Smooth muscle cell (in vitro differentiated cells): Measurements from ENCODE around the gene GNB1L. TPM values are rescaled to one million over a fixed set of nuclear protein-coding genes. Genes with fewer than 3 reads are reported as not detected.

Experiments
- DNase-seq: peaks from one replicate; lab custom pipeline; 2025; ENCODE audit not compliant: unreplicated experiment; lab: John Stamatoyannopoulos, UW
- H2AFZ ChIP-seq: fragments of 200-600 bp; sonication (generic); 2 replicates; pipeline ENCODE4 v1.6.0; 2016; ENCODE audit warnings: antibody characterized with exemption, low read depth, mild to moderate bottlenecking
- H3F3A ChIP-seq: fragments of 200-600 bp; sonication (generic); 2 replicates; pipeline ENCODE4 v1.6.0; 2017; ENCODE audit warnings: antibody characterized with exemption, low read depth
- H3K27ac ChIP-seq: fragments of 200-600 bp; sonication (generic); 2 replicates; pipeline ENCODE4 v1.5.1; 2016; ENCODE audit warnings: low read depth, mild to moderate bottlenecking
- H3K27me3 ChIP-seq: fragments of 200-600 bp; sonication (generic); 2 replicates; pipeline ENCODE4 v1.6.1; 2016; ENCODE audit warnings: low read depth, mild to moderate bottlenecking
- H3K36me3 ChIP-seq: fragments of 200-600 bp; sonication (generic); 2 replicates; pipeline ENCODE4 v1.5.1; 2016; ENCODE audit warnings: low read depth
- H3K4me1 ChIP-seq: fragments of 200-600 bp; sonication (generic); 2 replicates; pipeline ENCODE4 v1.5.1; 2016; ENCODE audit warnings: low read depth
- H3K4me2 ChIP-seq: fragments of 200-600 bp; sonication (generic); 2 replicates; pipeline ENCODE4 v1.6.0; 2016; ENCODE audit warnings: mild to moderate bottlenecking
- H3K4me3 ChIP-seq: fragments of 200-600 bp; sonication (generic); 2 replicates; pipeline ENCODE4 v1.5.1; 2016; ENCODE audit warnings: mild to moderate bottlenecking
- H3K79me2 ChIP-seq: fragments of 200-600 bp; sonication (generic); 2 replicates; pipeline ENCODE4 v1.6.0; 2016; ENCODE audit warnings: low read depth, mild to moderate bottlenecking
- H3K9ac ChIP-seq: fragments of 200-600 bp; sonication (generic); 2 replicates; pipeline ENCODE4 v1.6.0; 2016; ENCODE audit warnings: low read depth
- H3K9me3 ChIP-seq: fragments of 200-600 bp; sonication (generic); replicated peaks from 2 replicates; pipeline ENCODE4 v1.5.1; 2016; ENCODE audit warnings: low read depth
- H4K20me1 ChIP-seq: fragments of 200-600 bp; sonication (generic); 2 replicates; pipeline ENCODE4 v1.6.0; 2016; ENCODE audit warnings: low read depth
- WGBS: methylation state at CpG from one replicate; pipeline ENCODE4 v1.1.7; 2016; ENCODE audit warnings: low lambda C conversion rate; 5-methylcytosine and 5-hydroxymethylcytosine counted together
- polyA plus RNA-seq: library from polyadenylated mRNA; unstranded; fragments of >200 nt; fragmentation: Nextera tagmentation; extraction: Ambion mirVana; gene quantifications from 2 replicates; pipeline ENCODE4 v1.2.1, GENCODE V29; 2016
- total RNA-seq: library from RNA; depleted of rRNA; stranded (reverse); fragments of >200 nt; gene quantifications from 2 replicates; pipeline ENCODE4 v1.2.3, GENCODE V29; 2014
- TF ChIP-seq, protein P1 (sequence below): fragments of 200-600 bp; sonication (generic); IDR thresholded peaks from 2 replicates; pipeline ENCODE4 v1.5.1; 2017; ENCODE audit warnings: borderline replicate concordance, mild to moderate bottlenecking, antibody characterized with exemption; ENCODE audit not compliant: insufficient read depth, poor library complexity, severe bottlenecking

Gene GNB1L
- total and polyA plus RNA-seq, 2 experiments from 2014 or later = 4.1 to 7.4 TPM

DNA sequence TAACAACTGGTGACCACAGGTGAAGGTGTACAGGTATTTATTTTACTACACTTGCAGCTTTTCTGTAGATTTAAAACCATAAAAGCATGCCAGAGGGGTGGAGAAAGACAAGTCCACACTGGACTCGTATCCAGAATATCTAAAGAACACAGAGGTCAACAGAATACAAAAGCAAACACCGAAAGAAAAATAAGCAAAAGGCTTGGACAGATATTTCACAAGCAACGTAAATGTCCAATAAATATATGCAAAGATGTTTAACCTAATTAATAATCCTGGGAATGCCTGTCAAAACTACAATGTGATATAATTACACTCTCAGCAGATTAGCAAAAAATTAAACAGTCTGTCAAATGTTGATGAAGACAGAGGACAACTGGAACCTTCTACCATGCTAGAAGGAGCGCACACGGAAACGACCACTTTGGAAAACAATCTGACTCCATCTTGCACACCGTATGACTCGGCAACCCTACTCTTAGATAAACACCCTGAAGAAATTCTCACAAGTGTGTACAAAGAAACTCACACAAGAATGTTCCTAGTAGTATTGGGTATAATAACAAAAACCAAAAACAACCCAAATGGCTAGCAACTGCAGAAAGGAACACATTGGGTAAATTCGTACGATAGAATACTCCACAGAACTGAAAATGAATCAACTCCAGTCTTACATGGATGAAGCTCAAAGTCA, 27.2 kb downstream of the GNB1L start:
- Histone ChIP-seq H3K4me3 (no peak overlapping the region), H4K20me1 (peaks cover 21% of the 10 kb centered on the region), H3K9ac (no peak overlapping the region), H3K36me3 (no peaks in the 10 kb centered on the region), H3K9me3 (no peaks in the 10 kb centered on the region), H3K4me1 (no peaks in the 10 kb centered on the region), H3F3A (no peaks in the 10 kb centered on the region), H3K27ac (no peak overlapping the region), H3K27me3 (no peaks in the 10 kb centered on the region), H2AFZ (no peak overlapping the region), H3K79me2 (no peaks in the 10 kb centered on the region), H3K4me2 (no peak overlapping the region)
- TF ChIP-seq, protein P1, sequence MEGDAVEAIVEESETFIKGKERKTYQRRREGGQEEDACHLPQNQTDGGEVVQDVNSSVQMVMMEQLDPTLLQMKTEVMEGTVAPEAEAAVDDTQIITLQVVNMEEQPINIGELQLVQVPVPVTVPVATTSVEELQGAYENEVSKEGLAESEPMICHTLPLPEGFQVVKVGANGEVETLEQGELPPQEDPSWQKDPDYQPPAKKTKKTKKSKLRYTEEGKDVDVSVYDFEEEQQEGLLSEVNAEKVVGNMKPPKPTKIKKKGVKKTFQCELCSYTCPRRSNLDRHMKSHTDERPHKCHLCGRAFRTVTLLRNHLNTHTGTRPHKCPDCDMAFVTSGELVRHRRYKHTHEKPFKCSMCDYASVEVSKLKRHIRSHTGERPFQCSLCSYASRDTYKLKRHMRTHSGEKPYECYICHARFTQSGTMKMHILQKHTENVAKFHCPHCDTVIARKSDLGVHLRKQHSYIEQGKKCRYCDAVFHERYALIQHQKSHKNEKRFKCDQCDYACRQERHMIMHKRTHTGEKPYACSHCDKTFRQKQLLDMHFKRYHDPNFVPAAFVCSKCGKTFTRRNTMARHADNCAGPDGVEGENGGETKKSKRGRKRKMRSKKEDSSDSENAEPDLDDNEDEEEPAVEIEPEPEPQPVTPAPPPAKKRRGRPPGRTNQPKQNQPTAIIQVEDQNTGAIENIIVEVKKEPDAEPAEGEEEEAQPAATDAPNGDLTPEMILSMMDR = no peak
- WGBS = 92% methylated on average over 10 of the region's 10 CpGs
- DNase-seq = no peak

DNA sequence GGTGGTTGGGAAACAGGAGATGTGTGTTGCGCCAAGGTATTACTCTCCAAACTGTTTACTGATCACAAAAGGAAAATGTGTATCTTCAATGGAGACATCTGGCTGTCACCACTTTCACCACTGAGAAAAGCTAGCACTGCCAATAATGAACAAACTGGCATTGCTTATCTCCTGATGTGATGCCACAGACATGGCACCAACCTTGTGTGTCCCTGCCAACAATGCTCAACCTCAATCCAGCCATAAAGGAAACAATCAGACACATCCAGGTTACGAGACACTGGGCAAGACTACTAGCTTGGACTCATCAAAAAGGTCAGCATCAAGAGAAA, 28.1 kb downstream of the GNB1L start:
- no peak overlapping the region for H3K4me2 ChIP-seq
- H3K79me2 ChIP-seq = no peaks in the 10 kb centered on the region
- no peak overlapping the region for H3K4me3 ChIP-seq
- no peaks in the 10 kb centered on the region for H3K36me3 ChIP-seq
- peaks cover 26% of the 10 kb centered on the region for H4K20me1 ChIP-seq
- H3K27me3 ChIP-seq = no peaks in the 10 kb centered on the region
- H3K9me3 ChIP-seq = no peaks in the 10 kb centered on the region
- H3K27ac ChIP-seq = no peak overlapping the region
- H2AFZ ChIP-seq = no peak overlapping the region
- TF ChIP-seq, protein P1 = no peak
- no peak for DNase-seq
- 98% methylated on average over 2 of the region's 2 CpGs for WGBS
- H3K4me1 ChIP-seq = no peaks in the 10 kb centered on the region
- no peak overlapping the region for H3K9ac ChIP-seq
- H3F3A ChIP-seq = no peaks in the 10 kb centered on the region

DNA sequence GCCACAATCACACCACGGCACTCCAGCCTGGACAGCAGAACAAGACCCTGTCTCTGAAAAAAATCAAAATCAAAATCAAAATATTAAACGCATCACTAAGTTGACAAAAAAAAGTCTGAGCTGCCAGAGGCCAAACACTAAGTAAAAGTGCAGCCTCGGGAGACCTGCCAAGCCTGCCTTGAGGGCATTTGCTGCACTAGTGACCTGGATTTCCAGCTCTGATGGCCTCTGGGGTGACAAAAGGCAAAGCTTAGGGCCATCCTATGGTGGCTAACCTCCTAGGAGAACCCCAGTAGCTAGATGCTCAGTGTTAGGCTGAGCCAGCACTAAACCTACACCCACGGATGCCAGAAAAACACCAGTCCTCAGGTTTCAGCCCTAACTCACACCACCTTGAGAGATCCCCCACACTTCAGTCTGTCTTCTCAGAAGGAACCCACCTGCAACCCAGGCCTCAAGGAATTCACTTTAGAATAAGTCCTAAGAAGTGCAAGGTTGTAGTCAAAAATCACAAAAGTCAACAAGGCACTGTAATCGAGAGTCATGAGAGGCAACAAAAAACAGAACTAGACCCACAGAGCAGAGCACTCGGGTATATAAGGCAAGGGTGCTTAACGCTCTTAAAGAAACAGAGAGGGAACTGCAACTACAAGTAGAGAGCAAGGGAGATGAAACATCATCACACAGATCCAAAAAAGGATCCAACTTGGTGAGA, 28.6 kb downstream of the GNB1L start:
- no peak overlapping the region for H3K9ac ChIP-seq
- no peaks in the 10 kb centered on the region for H3K36me3 ChIP-seq
- H3K4me3 ChIP-seq = no peak overlapping the region
- WGBS = 93% methylated on average over 7 of the region's 7 CpGs
- no peak for DNase-seq
- no peaks in the 10 kb centered on the region for H3K79me2 ChIP-seq
- H3K9me3 ChIP-seq = no peaks in the 10 kb centered on the region
- TF ChIP-seq, protein P1 = no peak
- H3K27ac ChIP-seq = no peak overlapping the region
- H3K4me2 ChIP-seq = no peak overlapping the region
- no peaks in the 10 kb centered on the region for H3K4me1 ChIP-seq
- H3K27me3 ChIP-seq = no peaks in the 10 kb centered on the region
- H3F3A ChIP-seq = no peaks in the 10 kb centered on the region
- peaks cover 26% of the 10 kb centered on the region for H4K20me1 ChIP-seq
- no peak overlapping the region for H2AFZ ChIP-seq
